Smooth muscle cell (in vitro differentiated cells): ENCODE results near the gene ERCC6L. TPM values are rescaled to one million over a fixed set of nuclear protein-coding genes. Genes with fewer than 3 reads are reported as not detected.
"Not testable (repeated sequence)": the region's sequence is repeated elsewhere in the genome, so short reads cannot be mapped to it uniquely, and the experiment has no call there.

ENCODE experiments used
- DNase-seq: peaks from one replicate; lab custom pipeline; 2025; ENCODE audit not compliant: unreplicated experiment; lab: John Stamatoyannopoulos, UW
- H2AFZ ChIP-seq: fragments of 200-600 bp; sonication (generic); 2 replicates; pipeline ENCODE4 v1.6.0; 2016; ENCODE audit warnings: antibody characterized with exemption, low read depth, mild to moderate bottlenecking
- H3F3A ChIP-seq: fragments of 200-600 bp; sonication (generic); 2 replicates; pipeline ENCODE4 v1.6.0; 2017; ENCODE audit warnings: antibody characterized with exemption, low read depth
- H3K27ac ChIP-seq: fragments of 200-600 bp; sonication (generic); 2 replicates; pipeline ENCODE4 v1.5.1; 2016; ENCODE audit warnings: low read depth, mild to moderate bottlenecking
- H3K27me3 ChIP-seq: fragments of 200-600 bp; sonication (generic); 2 replicates; pipeline ENCODE4 v1.6.1; 2016; ENCODE audit warnings: low read depth, mild to moderate bottlenecking
- H3K36me3 ChIP-seq: fragments of 200-600 bp; sonication (generic); 2 replicates; pipeline ENCODE4 v1.5.1; 2016; ENCODE audit warnings: low read depth
- H3K4me1 ChIP-seq: fragments of 200-600 bp; sonication (generic); 2 replicates; pipeline ENCODE4 v1.5.1; 2016; ENCODE audit warnings: low read depth
- H3K4me2 ChIP-seq: fragments of 200-600 bp; sonication (generic); 2 replicates; pipeline ENCODE4 v1.6.0; 2016; ENCODE audit warnings: mild to moderate bottlenecking
- H3K4me3 ChIP-seq: fragments of 200-600 bp; sonication (generic); 2 replicates; pipeline ENCODE4 v1.5.1; 2016; ENCODE audit warnings: mild to moderate bottlenecking
- H3K79me2 ChIP-seq: fragments of 200-600 bp; sonication (generic); 2 replicates; pipeline ENCODE4 v1.6.0; 2016; ENCODE audit warnings: low read depth, mild to moderate bottlenecking
- H3K9ac ChIP-seq: fragments of 200-600 bp; sonication (generic); 2 replicates; pipeline ENCODE4 v1.6.0; 2016; ENCODE audit warnings: low read depth
- H3K9me3 ChIP-seq: fragments of 200-600 bp; sonication (generic); replicated peaks from 2 replicates; pipeline ENCODE4 v1.5.1; 2016; ENCODE audit warnings: low read depth
- H4K20me1 ChIP-seq: fragments of 200-600 bp; sonication (generic); 2 replicates; pipeline ENCODE4 v1.6.0; 2016; ENCODE audit warnings: low read depth
- WGBS: methylation state at CpG from one replicate; pipeline ENCODE4 v1.1.7; 2016; ENCODE audit warnings: low lambda C conversion rate; 5-methylcytosine and 5-hydroxymethylcytosine counted together
- polyA plus RNA-seq: library from polyadenylated mRNA; unstranded; fragments of >200 nt; fragmentation: Nextera tagmentation; extraction: Ambion mirVana; gene quantifications from 2 replicates; pipeline ENCODE4 v1.2.1, GENCODE V29; 2016
- total RNA-seq: library from RNA; depleted of rRNA; stranded (reverse); fragments of >200 nt; gene quantifications from 2 replicates; pipeline ENCODE4 v1.2.3, GENCODE V29; 2014
- TF ChIP-seq, protein P1 (sequence below): fragments of 200-600 bp; sonication (generic); IDR thresholded peaks from 2 replicates; pipeline ENCODE4 v1.5.1; 2017; ENCODE audit warnings: borderline replicate concordance, mild to moderate bottlenecking, antibody characterized with exemption; ENCODE audit not compliant: insufficient read depth, poor library complexity, severe bottlenecking

ERCC6L gene
- total and polyA plus RNA-seq, 2 experiments from 2014 or later = 0.89 to 1.5 TPM

DNA sequence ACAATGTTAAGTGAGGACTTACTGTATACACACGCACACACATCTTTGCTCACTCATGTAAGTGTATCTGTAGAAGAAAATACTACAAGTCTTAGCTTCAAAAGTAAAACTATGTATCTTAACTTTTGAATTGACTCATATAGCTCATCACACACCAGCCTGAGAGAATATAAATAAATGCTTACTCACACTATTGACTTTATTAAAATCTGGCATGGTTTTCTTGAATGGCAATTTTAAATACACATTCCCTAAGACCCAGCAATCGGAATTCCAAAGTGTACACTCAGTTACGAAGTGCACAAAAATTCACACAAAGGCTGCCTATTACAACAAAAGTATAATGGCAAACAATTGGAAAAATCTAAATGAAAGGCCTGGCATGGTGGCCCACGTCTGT is 2.0 kb downstream of the ERCC6L start:
- H2AFZ ChIP-seq = no peak overlapping the region
- H3K79me2 ChIP-seq = no peaks in the 10 kb centered on the region
- no peaks in the 10 kb centered on the region for H3K27me3 ChIP-seq
- no peaks in the 10 kb centered on the region for H3K4me1 ChIP-seq
- H3K9me3 ChIP-seq = no peaks in the 10 kb centered on the region
- H3K27ac ChIP-seq = no peak overlapping the region
- no peaks in the 10 kb centered on the region for H3F3A ChIP-seq
- no peaks in the 10 kb centered on the region for H3K36me3 ChIP-seq
- H4K20me1 ChIP-seq = no peaks in the 10 kb centered on the region
- no peak overlapping the region for H3K4me2 ChIP-seq
- WGBS = 77% methylated on average over 4 of the region's 4 CpGs
- DNase-seq = no peak
- no peak overlapping the region for H3K9ac ChIP-seq
- TF ChIP-seq, protein P1, sequence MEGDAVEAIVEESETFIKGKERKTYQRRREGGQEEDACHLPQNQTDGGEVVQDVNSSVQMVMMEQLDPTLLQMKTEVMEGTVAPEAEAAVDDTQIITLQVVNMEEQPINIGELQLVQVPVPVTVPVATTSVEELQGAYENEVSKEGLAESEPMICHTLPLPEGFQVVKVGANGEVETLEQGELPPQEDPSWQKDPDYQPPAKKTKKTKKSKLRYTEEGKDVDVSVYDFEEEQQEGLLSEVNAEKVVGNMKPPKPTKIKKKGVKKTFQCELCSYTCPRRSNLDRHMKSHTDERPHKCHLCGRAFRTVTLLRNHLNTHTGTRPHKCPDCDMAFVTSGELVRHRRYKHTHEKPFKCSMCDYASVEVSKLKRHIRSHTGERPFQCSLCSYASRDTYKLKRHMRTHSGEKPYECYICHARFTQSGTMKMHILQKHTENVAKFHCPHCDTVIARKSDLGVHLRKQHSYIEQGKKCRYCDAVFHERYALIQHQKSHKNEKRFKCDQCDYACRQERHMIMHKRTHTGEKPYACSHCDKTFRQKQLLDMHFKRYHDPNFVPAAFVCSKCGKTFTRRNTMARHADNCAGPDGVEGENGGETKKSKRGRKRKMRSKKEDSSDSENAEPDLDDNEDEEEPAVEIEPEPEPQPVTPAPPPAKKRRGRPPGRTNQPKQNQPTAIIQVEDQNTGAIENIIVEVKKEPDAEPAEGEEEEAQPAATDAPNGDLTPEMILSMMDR = no peak
- no peak overlapping the region for H3K4me3 ChIP-seq

DNA sequence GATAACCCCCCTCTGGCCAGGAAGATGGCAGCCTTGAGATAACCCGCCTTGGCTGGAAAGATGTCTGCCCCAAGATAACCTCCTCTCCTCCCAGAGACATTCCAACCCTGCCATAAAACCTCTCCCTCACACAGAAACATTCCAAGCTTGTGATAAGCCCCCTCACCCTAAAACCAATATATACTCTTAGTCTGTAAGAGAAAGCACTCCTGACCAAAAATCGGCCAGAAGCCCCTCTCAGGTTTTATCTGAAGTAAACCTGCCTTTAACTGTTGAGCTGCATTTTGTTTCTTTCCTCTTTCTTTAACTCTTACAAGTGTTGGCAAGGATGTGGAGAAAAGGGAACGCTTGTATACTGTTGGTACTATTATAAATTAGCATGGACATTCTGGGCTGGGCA is 8.5 kb downstream of the ERCC6L start:
- DNase-seq = no peak
- Histone ChIP-seq H3K4me3 (no peak overlapping the region), H3K36me3 (no peaks in the 10 kb centered on the region), H3K9ac (no peak overlapping the region), H3K27me3 (no peaks in the 10 kb centered on the region), H3K9me3 (no peaks in the 10 kb centered on the region), H2AFZ (no peak overlapping the region), H4K20me1 (no peaks in the 10 kb centered on the region), H3K27ac (no peak overlapping the region), H3K79me2 (no peaks in the 10 kb centered on the region), H3K4me2 (no peak overlapping the region), H3F3A (no peaks in the 10 kb centered on the region), H3K4me1 (no peaks in the 10 kb centered on the region)
- TF ChIP-seq, protein P1 = no peak
- WGBS = 78% methylated on average over 3 of the region's 3 CpGs

DNA sequence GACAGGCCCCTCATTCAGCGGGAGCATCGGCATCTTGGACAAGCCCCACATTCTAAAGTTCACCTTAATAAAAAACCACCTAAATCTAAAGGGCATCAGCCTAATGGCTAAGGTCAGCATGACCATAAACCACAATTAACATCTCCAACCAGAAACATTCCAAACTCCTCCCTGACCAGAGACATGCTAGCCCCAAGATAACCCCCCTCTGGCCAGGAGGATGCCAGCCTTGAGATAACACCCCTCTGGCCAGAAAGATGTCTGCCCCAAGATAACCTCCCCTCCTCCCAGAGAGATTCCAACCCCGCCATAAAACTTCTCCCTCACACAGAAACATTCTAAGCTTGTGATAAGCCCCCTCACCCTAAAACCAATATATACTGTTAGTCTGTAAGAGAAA is 18.5 kb downstream of the ERCC6L start:
- not testable (repeated sequence) for H3K36me3 ChIP-seq, H3K4me1 ChIP-seq, H3K4me3 ChIP-seq, H3K9ac ChIP-seq, H3K27ac ChIP-seq, DNase-seq, H3K9me3 ChIP-seq, H3K27me3 ChIP-seq, H3F3A ChIP-seq, H3K79me2 ChIP-seq, H4K20me1 ChIP-seq, H2AFZ ChIP-seq, H3K4me2 ChIP-seq
- WGBS = 87% methylated on average over 3 of the region's 3 CpGs

DNA sequence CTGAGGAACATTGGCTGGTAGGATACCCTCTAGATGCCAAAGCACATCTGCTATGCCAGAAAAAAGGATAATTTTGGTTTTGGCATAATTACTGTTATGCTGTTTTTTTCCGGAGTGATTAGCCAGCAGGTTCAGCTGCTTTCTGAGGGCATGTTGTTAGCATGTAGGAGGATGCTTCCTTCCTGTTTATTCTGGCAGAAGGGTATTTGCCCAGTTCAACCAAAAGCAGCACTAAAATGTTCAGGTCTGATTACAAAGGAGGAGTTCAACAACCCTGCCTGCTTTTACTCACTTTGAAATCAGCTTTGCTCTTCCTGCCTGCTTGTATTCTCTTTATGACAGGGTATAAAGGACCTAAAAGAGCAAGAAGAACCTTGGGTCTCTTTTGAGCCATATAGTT is 21.9 kb downstream of the ERCC6L start:
- Histone ChIP-seq H3K79me2 (no peaks in the 10 kb centered on the region), H3K4me2 (no peak overlapping the region), H3K9ac (no peak overlapping the region), H2AFZ (no peak overlapping the region), H3K4me3 (no peak overlapping the region), H3K27ac (no peak overlapping the region), H3K9me3 (no peaks in the 10 kb centered on the region), H3F3A (no peaks in the 10 kb centered on the region), H4K20me1 (no peaks in the 10 kb centered on the region), H3K4me1 (no peaks in the 10 kb centered on the region), H3K27me3 (no peaks in the 10 kb centered on the region), H3K36me3 (no peaks in the 10 kb centered on the region)
- WGBS = 85% methylated on average over 1 of the region's 1 CpG
- no peak for DNase-seq
- TF ChIP-seq, protein P1 = no peak
